Vagina (tissue), 2 donors: ENCODE results near the gene NEXN.

Source experiments
- POLR2A ChIP-seq, 2 donors: fragments of 450-650 bp; IDR thresholded peaks; one replicate each; pipeline ENCODE4 v1.6.1; 2017; ENCODE audit warnings: antibody characterized with exemption in 2 of 2, mild to moderate bottlenecking in 2 of 2, moderate library complexity in 2 of 2
- POLR2AphosphoS5 ChIP-seq, 2 donors: sonication (generic); formaldehyde crosslinking; IDR thresholded peaks; one replicate each; pipeline ENCODE4 v1.9.0; 2017; ENCODE audit warnings: antibody characterized with exemption in 2 of 2, mild to moderate bottlenecking in 2 of 2, low read depth in 1 of 2; ENCODE audit not compliant: insufficient read depth in 1 of 2
- TF ChIP-seq, protein P1 (sequence below), 3 experiments: fragments of 450-650 bp in 2 of 3; fragments of 200-600 bp in 1 of 3; sonication (generic) in 1 of 3; IDR thresholded peaks; one replicate each; pipeline ENCODE4 v1.5.1; 2017 to 2019; ENCODE audit warnings: antibody characterized with exemption in 3 of 3, mild to moderate bottlenecking in 2 of 3, moderate library complexity in 2 of 3

DNA sequence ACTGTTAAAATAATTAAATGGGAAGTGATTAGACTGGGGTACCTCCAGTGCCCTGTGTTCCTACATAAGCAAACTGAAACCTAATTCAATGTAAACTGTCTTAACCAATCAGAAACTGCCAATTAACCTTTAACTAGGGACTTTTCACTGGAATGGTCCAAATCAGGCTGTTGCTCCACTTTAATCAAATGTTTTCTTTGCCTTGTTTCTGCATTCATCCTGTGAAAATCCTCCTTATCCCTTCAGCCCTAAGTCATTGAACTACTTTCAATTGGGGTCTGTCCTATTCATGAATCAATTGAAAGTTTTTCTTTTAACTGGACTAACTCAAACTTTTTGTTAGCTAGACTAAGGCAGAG is 95.6 kb downstream of the NEXN start:
- TF ChIP-seq, protein P1, sequence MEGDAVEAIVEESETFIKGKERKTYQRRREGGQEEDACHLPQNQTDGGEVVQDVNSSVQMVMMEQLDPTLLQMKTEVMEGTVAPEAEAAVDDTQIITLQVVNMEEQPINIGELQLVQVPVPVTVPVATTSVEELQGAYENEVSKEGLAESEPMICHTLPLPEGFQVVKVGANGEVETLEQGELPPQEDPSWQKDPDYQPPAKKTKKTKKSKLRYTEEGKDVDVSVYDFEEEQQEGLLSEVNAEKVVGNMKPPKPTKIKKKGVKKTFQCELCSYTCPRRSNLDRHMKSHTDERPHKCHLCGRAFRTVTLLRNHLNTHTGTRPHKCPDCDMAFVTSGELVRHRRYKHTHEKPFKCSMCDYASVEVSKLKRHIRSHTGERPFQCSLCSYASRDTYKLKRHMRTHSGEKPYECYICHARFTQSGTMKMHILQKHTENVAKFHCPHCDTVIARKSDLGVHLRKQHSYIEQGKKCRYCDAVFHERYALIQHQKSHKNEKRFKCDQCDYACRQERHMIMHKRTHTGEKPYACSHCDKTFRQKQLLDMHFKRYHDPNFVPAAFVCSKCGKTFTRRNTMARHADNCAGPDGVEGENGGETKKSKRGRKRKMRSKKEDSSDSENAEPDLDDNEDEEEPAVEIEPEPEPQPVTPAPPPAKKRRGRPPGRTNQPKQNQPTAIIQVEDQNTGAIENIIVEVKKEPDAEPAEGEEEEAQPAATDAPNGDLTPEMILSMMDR (IDR thresholded peaks at IDR 0.05), result no peak
- TF ChIP-seq POLR2A (IDR thresholded peaks at IDR 0.05), result no peak
- TF ChIP-seq POLR2AphosphoS5 (IDR thresholded peaks at IDR 0.05; ENCODE audit: insufficient read depth in 1 of 2, low read depth in 1 of 2), result no peak
